T-helper 1 cell (primary cell): ENCODE results near the gene CAMK2G.

Source experiments
- DNase-seq, 5 donors: peaks; one replicate each; pipeline ENCODE4 v3.0.0-alpha.2; 2012 to 2020

CAMK2G gene

DNA sequence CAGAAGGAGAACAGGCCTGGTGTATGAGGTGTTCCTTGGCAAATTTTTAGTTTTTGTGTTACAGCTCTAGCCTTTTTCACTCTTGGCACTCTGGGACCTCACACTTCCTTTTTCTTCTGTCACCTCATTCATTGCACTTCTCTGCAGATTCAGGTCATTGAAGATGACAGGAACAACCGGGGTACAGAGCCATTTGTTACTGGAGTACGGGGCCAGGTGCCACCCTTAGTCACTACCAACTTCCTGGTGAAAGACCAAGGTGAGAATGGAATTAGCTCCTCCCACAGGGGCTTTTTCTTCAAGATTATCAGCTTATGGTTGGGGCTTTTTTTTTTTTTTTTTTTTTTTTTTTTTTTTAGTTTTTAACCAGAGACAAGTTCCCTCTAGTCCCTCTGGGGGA lies 111.0 kb downstream of the CAMK2G start:
- peak in 1 of 5 donors; percentile 27 for DNase-seq

DNA sequence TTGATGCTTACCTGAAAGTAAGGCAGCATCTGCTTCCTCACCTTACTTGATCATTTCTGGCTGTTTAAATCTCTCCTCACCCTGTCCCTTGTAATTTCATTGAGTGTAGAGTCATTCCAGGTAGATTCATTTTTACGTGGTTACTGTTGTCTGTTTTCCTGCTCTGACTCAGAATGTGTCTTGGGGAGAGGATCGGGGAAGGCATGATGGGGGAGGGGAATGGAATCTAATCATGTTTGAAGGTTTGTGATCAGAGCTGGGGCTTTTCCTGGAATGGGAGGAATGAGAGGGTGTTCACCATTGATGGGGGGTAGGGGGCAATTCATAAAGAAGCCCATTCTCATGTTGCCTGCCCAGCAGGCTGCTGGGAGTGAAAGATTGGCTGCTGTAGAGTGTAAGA lies 111.4 kb downstream of the CAMK2G start:
- peak in 1 of 5 donors; percentile 59 for DNase-seq
